Ectodermal cell (in vitro differentiated cells): ENCODE data around the gene TRIM14.

Source experiments
- H3K27ac ChIP-seq: 2 replicates; pipeline ENCODE4 v1.7.0; 2013; ENCODE audit warnings: mild to moderate bottlenecking, low read depth, low read length; ENCODE audit not compliant: insufficient read depth, poor library complexity, severe bottlenecking
- H3K27me3 ChIP-seq: 2 replicates; pipeline ENCODE4 v1.7.0; 2013; ENCODE audit warnings: mild to moderate bottlenecking, low read length; ENCODE audit not compliant: insufficient read depth, control insufficient read depth, poor library complexity, severe bottlenecking
- H3K36me3 ChIP-seq: one replicate; pipeline ENCODE4 v1.7.0; 2013; ENCODE audit warnings: low read length; ENCODE audit not compliant: control insufficient read depth, insufficient read depth
- H3K4me1 ChIP-seq: one replicate; pipeline ENCODE4 v1.7.0; 2013; ENCODE audit warnings: low read length; ENCODE audit not compliant: control insufficient read depth, insufficient read depth
- H3K4me3 ChIP-seq: 2 replicates; pipeline ENCODE4 v1.7.0; 2013; ENCODE audit warnings: low read depth, low read length, control low read depth; ENCODE audit not compliant: insufficient read depth
- H3K9me3 ChIP-seq: 2 replicates; pipeline ENCODE4 v1.7.0; 2013; ENCODE audit warnings: mild to moderate bottlenecking, low read length, moderate library complexity; ENCODE audit not compliant: control insufficient read depth
- WGBS, 2 experiments: methylation state at CpG; one replicate each; pipeline ENCODE4 v1.1.7; 2013; ENCODE audit warnings: missing lambda C conversion rate in 2 of 2; 5-methylcytosine and 5-hydroxymethylcytosine counted together

The TRIM14 gene

DNA sequence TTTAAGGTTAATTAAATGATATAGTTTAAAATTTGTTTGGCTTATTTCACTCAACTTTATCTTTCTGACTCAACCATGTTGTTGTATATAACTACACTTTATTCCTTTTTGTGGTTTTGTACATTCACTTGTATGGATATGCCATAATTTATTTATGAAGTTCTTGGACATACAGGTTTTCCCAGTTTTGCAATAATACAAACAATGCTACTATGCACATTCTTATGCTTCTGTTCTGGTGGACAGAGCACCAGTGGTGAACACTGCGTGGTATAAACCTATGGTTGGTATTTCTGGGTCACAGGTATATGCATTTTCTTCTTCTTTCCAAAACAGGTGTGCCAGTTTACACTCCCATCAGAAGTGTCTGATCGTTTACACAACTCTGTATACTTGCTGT lies 35.7 kb upstream of the TRIM14 start:
- no peaks in the 10 kb centered on the region for H3K27me3 ChIP-seq
- no peaks in the 10 kb centered on the region for H3K4me1 ChIP-seq
- no peak overlapping the region for H3K4me3 ChIP-seq
- 96 to 100% methylated on average over 2 of the region's 2 CpGs for WGBS, 2 experiments
- no peaks in the 10 kb centered on the region for H3K9me3 ChIP-seq
- H3K36me3 ChIP-seq = no peaks in the 10 kb centered on the region
- H3K27ac ChIP-seq = no peak overlapping the region

DNA sequence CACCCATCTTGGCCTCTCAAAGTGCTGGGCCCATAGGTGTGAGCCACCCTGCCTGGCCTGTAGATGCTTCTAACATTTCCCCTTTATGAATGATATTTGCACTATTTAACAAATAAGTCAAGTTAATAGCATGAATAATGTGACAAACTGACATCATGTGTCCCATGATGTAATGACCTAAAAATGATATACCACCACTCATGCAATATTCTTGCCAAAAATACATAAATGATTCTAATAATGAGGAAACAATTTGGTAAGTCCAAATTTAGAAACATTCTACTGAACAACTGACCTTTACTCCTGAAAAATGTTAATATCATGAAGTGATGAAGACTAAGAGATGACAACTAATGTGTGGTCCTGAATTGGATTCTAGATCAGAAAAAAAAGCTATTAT lies 33.5 kb upstream of the TRIM14 start:
- H3K4me1 ChIP-seq = no peaks in the 10 kb centered on the region
- H3K27ac ChIP-seq = no peak overlapping the region
- no peaks in the 10 kb centered on the region for H3K9me3 ChIP-seq
- no peak overlapping the region for H3K4me3 ChIP-seq
- H3K27me3 ChIP-seq = no peaks in the 10 kb centered on the region
- H3K36me3 ChIP-seq = no peaks in the 10 kb centered on the region

DNA sequence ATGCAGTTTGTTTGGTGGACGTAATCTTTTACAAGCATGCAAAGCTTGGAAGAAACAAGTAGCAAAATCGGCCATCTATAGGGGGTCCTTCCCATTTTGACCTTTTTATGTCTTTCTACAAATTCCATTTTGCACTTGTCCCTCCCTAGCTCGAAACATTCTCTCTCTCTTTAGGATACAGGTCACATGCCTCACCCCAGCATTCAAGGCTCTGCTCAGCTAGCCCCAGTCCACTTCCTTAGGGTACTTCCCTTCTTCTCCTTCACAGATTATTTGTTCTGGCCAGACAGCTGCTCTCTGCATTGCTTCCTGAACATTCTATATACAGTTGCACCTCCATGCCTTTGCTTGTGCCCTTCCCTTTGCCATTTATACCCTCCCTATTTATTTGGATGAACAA lies 31.7 kb upstream of the TRIM14 start:
- no peaks in the 10 kb centered on the region for H3K9me3 ChIP-seq
- no peak overlapping the region for H3K4me3 ChIP-seq
- no peaks in the 10 kb centered on the region for H3K36me3 ChIP-seq
- WGBS, 2 experiments = 92 to 97% methylated on average over 3 of the region's 3 CpGs
- no peak overlapping the region for H3K27ac ChIP-seq
- H3K27me3 ChIP-seq = no peaks in the 10 kb centered on the region
- H3K4me1 ChIP-seq = no peaks in the 10 kb centered on the region

DNA sequence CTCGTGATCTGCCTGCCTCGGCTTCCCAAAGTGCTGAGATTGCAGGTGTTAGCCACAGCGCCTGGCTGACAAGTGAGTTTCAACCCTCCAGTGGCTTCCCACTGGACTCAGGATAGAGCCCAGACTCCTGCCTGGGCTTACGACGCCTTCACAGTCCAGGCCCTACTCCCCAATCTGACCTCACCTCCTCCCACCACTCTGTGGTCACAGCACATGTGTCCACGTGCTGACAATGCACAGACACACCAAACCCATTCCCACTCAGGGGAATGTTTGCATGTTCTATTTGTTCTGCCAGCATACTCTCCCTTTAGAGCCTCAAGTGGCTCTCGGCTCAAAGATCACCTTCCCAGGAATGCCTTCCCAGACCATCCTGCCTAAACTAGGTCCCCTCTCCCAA lies 31.1 kb upstream of the TRIM14 start:
- Histone ChIP-seq H3K4me3 (no peak overlapping the region), H3K27ac (no peak overlapping the region), H3K4me1 (no peaks in the 10 kb centered on the region), H3K36me3 (no peaks in the 10 kb centered on the region), H3K9me3 (no peaks in the 10 kb centered on the region), H3K27me3 (no peaks in the 10 kb centered on the region)
- WGBS, 2 experiments = 90 to 91% methylated on average over 7 of the region's 7 CpGs

DNA sequence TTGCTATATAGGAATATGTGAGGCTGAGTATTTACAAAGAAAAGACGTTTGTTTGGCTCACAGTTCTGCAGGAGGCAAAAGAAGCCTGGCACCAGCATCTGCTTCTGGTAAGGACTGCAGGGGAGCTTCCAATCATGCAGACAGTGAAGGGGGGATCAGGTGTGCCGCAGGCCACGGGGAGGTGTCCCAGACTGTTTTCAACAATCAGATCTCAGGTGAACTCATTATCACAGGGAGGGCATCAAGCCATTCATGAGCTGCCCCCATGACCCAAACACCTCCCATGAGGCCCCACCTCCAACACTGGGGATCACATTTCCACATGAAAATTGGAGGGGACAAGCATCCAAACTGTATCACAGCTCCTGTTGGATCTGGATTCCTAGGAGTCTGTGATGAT lies 30.4 kb upstream of the TRIM14 start:
- Histone ChIP-seq H3K27ac (no peak overlapping the region), H3K4me3 (no peak overlapping the region), H3K4me1 (no peaks in the 10 kb centered on the region), H3K27me3 (no peaks in the 10 kb centered on the region), H3K36me3 (no peaks in the 10 kb centered on the region), H3K9me3 (no peaks in the 10 kb centered on the region)
- 70 to 84% methylated on average over 3 of the region's 3 CpGs for WGBS, 2 experiments

DNA sequence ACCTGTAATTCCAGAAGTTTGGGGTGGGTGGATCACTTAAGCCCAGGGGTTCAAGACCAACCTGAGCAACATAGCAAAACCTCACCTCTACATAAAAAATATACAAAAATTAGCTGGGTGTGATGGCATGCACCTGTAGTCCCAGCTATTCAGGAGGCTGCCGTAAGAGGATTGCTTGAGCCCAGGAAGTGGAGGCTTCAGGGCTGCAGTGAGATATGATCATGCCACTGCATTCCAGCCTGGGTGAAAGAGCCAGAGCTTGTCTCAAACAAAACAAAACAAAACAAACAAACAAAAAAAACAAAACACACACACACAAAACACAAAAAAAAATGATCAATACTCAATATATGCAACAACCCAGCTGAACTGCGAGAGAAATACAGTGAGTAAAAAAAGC lies 29.5 kb upstream of the TRIM14 start:
- H3K27me3 ChIP-seq = no peaks in the 10 kb centered on the region

DNA sequence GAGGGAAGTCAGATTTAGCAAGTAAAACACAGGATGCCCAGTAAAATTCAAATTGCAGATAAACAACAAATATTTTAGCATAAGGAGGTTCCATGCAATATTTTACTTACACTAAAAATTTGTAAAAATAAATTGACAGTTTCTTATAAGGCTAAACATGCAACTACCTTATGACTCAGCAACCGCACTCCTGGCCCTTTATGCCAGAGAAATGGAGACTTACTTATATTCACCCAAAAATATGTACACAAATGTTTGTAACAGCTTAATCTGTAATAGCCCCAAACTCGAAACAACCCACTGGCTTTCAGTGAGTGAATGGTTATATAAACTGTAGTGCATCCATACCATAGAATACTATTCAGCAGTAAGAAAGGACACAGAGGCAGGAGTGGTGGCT lies 28.6 kb upstream of the TRIM14 start:
- H3K9me3 ChIP-seq = no peaks in the 10 kb centered on the region
- no peaks in the 10 kb centered on the region for H3K36me3 ChIP-seq
- H3K27ac ChIP-seq = no peak overlapping the region
- H3K4me1 ChIP-seq = no peaks in the 10 kb centered on the region
- WGBS, 2 experiments = 85 to 90% methylated on average over 1 to 2 of the region's 2 CpGs
- H3K4me3 ChIP-seq = no peak overlapping the region
- no peaks in the 10 kb centered on the region for H3K27me3 ChIP-seq

More for the DNA sequence above, 29.5 kb upstream of the TRIM14 start:
- H3K9me3 ChIP-seq = no peaks in the 10 kb centered on the region
- no peak overlapping the region for H3K4me3 ChIP-seq
- no peak overlapping the region for H3K27ac ChIP-seq
- no peaks in the 10 kb centered on the region for H3K4me1 ChIP-seq
- 94 to 97% methylated on average over 2 of the region's 2 CpGs for WGBS, 2 experiments
- H3K36me3 ChIP-seq = no peaks in the 10 kb centered on the region

DNA sequence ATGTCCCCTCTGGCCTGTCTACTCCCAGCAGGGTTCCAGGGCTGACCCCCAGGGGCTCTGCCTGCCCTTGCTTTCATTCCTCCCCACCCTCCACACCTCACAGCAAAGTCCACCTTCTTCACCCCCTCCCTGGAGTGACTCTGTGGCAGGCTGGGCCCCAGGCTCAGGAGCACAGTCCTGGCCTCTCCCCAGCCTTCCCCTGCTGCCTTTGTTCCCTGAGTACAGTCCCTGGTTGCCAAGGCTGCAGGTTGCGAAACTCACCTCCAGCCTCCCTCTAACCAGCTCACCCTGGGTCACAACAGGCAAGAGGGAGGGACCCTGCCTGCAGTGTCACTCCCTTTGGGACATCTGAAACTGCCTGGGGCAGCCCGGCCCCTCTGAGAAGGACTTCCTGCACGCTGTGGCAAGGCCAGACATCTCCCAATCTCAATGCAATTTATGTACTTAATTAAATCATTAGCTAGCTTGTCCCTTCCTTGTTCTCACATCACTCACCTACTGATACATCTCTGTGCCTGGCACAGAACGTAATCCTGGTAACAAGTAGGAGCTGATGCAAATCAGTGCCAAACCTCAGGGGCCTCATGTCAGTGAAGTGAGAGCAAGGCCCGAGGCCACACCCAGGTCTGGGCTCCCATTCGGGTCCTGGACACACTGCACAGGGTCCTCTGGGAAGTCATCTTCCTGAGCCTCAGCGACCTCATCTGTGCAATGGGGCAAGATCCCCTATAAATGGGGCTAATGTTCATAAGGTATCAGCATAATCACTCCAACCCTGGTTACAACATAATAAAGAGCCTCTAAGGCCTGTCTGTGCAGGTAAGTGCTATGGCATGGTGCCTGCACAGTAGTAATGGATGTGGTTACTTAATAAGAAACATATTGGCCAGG lies 27.3 kb upstream of the TRIM14 start:
- no peaks in the 10 kb centered on the region for H3K9me3 ChIP-seq
- H3K4me1 ChIP-seq = no peaks in the 10 kb centered on the region
- H3K4me3 ChIP-seq = no peak overlapping the region
- H3K36me3 ChIP-seq = no peaks in the 10 kb centered on the region
- WGBS, 2 experiments = 83 to 85% methylated on average over 7 of the region's 7 CpGs
- no peak overlapping the region for H3K27ac ChIP-seq
- no peaks in the 10 kb centered on the region for H3K27me3 ChIP-seq

DNA sequence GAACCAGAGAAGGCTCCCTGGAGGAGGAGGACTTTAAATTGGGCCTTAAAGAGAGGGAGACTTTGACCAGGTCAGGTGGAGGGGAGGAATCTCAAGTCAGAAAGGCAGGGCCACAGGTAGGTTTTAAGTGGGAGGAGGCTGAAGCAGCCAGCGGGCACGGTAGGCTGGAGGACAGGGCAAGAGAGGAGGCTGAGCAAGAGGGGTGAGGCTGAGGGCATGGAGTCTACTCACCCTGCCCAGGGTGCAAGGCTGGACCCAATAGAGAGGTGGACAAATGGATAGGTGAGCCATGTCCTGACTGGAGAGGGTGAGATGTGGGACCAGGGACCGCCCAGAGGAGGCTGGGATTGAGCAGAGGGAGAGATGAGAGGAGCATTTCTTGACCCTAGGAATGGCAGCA lies 25.6 kb upstream of the TRIM14 start:
- 95% methylated on average over 3 of the region's 3 CpGs for WGBS, 2 experiments
- no peaks in the 10 kb centered on the region for H3K9me3 ChIP-seq

DNA sequence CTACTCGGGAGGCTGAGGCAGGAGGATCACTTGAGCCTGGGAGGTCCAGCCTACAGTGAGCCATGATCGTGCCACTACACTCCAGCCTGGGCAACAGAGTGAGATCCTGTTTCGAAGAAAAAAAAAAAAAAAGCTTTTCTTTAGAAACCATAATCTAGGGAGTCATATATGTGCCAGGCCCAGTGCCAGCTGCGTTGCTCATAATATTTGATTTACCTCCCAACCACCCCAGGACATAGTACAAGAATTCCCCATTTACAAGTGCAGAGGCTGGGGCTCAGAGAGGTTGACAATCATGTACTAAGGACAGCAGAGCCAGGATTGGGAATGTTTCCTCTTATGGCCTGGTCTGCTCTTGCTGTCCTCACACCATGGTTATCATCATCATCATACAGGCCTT lies 25.1 kb upstream of the TRIM14 start:
- no peak overlapping the region for H3K4me3 ChIP-seq
- H3K27ac ChIP-seq = no peak overlapping the region
- no peaks in the 10 kb centered on the region for H3K27me3 ChIP-seq
- H3K4me1 ChIP-seq = no peaks in the 10 kb centered on the region
- H3K9me3 ChIP-seq = no peaks in the 10 kb centered on the region
- no peaks in the 10 kb centered on the region for H3K36me3 ChIP-seq
- 88 to 94% methylated on average over 4 of the region's 4 CpGs for WGBS, 2 experiments

More for the DNA sequence above, 25.6 kb upstream of the TRIM14 start:
- Histone ChIP-seq H3K4me3 (no peak overlapping the region), H3K36me3 (no peaks in the 10 kb centered on the region), H3K4me1 (no peaks in the 10 kb centered on the region), H3K27ac (no peak overlapping the region), H3K27me3 (no peaks in the 10 kb centered on the region)
